Measurements from ENCODE around the gene IL13.

Gene IL13

DNA sequence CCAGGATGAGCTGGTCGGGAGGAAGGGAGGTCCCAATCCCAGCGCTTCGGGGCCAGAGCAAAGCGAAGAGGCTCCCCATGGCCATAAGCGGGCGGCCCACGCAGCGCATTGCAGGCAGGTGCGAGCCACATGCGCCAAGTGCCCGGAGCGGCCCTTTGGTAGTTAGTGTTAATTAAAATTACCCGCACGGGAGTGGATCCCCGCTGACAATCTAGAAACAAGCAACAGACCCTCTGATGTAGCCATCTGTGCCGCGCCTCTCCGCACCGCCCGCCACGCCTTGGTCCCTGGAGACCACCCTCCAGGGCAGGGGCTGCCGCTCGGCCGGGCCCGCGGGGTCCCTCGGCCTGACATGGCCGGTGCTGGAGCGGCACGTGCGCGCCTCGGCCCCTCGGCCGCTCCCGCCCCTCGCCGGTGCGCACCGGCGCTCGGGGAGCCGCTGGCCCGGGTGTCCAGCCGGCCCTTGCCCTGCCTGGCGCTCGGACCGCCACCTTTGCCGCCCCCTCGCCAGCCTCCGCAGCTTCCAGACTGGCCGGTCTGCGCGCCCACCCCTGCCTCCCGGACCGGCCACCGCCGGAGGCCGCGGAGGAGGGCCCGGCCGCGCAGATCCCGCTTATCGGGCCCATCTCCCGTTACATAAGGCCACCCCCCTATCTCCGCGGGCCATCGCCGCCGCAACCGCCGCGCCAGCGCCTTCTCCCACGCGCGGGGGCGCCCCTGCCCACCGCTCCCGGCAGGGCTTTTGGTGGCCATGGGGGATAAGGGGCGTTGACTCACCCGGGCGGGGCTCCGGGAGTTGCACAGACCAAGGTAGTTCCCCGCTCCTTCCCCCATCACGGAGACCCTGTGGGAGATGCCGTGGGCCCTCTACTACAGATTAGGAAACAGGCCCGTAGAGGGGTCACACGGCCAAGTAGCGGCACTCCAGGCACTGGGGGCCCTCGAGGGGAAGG, 1.9 kb upstream of the IL13 start:
- DNase-seq = peak in 15 of 56 donors; percentile 9 to 59 (median 22)

DNA sequence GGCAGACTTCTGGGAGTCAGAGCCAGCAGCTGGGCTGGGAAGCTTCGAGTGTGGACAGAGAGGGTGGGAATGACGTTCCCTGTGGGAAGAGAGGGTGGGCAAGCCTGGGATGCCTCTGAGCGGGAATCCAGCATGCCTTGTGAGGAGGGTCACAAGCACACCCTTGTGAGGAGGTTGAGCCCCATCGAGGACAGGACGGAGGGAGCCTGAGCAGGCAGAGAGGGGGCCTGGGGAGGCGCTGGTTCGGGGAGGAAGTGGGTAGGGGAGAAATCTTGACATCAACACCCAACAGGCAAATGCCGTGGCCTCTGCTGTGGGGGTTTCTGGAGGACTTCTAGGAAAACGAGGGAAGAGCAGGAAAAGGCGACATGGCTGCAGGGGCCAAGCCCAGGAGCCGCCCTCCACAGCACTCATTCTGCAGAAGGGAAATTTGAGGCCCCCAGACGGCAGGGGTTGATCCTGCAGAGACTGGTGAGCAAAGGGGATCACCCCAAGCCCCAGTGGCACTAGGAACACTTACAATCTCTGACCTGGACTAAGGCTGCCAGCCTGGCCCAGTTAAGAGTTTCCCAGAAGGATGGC, 1.1 kb upstream of the IL13 start:
- DNase-seq = no peak

DNA sequence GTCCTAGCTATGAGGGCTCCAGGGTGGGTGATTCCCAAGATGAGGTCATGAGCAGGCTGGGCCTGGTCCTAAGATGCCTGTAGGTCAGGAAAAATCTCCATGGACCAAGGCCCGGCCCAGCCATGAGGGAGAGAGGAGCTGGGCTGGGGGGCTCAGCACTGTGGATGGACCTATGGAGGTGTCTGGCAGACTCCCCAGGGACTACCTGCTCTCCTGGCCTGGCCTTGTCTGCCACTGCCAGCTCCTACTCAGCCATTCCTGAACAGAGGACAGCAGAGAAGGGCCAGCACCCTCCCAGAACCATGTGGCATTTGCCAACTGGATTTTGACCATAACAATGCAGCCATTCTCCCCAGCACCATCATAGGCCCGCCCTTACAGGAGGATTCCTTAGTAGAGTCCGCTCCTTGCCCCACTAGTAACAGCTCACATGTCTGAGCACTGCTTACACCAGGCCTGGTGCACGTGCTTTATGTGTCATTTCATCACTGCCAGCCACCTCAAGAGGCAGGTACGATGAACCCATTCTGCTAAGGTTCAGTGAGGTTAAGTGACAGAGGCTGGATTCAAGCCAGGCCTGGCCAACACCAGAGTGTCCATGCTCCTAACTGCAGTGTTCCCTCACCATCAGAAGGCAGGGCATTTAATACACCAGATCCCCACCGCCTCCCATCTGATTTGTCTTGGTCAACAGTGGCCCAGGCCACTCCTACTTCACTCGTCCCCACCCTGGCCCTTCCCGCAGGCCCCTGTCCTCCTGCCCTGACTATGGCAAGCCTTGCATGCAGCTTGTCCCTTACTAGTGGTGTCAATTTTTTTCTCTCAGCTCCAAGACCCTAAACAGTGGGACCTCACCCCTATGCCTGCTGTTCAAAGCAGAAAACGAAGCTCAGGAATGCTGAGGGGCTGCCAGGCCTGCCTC, 669 bp downstream of the IL13 start:
- DNase-seq = peak in 1 of 56 donors; percentile 5

DNA sequence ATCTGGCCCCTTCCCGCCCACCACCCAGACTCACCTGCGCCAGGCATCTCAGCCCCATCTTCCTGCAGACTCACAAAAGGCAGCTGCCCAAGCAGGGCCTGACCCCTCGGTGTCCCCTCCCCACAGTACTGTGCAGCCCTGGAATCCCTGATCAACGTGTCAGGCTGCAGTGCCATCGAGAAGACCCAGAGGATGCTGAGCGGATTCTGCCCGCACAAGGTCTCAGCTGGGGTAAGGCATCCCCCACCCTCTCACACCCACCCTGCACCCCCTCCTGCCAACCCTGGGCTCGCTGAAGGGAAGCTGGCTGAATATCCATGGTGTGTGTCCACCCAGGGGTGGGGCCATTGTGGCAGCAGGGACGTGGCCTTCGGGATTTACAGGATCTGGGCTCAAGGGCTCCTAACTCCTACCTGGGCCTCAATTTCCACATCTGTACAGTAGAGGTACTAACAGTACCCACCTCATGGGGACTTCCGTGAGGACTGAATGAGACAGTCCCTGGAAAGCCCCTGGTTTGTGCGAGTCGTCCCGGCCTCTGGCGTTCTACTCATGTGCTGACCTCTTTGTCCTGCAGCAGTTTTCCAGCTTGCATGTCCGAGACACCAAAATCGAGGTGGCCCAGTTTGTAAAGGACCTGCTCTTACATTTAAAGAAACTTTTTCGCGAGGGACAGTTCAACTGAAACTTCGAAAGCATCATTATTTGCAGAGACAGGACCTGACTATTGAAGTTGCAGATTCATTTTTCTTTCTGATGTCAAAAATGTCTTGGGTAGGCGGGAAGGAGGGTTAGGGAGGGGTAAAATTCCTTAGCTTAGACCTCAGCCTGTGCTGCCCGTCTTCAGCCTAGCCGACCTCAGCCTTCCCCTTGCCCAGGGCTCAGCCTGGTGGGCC, 1.9 kb downstream of the IL13 start:
- no peak for DNase-seq

DNA sequence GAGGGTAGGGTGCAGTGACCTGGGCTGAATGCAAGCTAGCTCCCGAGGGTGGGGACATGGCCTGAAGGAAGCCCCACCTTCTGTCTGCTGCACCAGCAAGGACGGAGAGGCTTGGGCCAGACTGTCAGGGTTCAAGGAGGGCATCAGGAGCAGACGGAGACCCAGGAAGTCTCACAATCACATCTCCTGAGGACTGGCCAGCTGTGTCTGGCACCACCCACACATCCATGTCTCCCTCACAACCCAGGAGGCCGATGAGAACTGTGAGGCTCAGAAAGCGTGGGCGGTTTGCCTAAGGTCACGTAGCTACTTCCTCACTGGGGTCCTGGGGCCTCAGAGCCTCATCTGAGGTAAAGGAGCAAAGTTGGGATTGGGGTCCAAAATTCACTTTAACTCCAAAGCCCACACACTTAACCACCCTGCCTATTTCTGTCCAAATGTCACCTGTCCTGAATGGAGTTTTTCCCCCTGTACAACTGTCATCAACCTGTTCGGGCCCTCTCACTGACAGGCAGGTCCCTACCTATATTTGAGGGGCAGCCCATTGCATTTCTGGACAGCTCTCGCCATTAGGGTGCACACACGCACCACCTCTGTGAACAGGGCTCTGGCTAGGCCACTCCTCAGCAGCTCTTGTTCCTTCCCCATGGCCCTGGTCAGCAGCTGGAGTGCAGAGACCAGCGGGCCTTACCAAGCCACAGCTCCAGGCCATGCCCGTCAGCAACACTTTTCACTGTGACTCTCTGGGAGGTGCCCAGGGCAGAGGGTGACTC, 3.4 kb downstream of the IL13 start:
- DNase-seq = no peak

DNA sequence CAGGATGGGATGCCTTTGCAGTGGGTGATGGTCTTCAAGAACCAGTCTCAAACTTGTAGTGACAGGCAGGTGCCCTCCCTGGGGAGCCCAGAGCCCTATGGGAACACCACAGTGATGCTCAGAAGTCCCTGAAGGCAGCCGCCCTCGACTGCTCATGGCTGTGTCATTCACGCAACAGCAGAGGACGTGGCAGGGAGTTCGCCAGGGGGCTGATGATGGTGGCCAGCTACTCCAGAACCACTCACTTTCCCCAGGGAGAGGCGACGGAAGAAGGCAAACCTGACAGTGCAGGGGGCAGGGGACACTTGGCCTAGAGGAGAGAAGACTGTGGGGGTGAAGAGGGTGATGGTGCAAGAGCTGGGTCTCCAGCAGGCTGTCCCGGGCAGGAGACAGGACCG, 4.0 kb downstream of the IL13 start:
- DNase-seq = no peak

DNA sequence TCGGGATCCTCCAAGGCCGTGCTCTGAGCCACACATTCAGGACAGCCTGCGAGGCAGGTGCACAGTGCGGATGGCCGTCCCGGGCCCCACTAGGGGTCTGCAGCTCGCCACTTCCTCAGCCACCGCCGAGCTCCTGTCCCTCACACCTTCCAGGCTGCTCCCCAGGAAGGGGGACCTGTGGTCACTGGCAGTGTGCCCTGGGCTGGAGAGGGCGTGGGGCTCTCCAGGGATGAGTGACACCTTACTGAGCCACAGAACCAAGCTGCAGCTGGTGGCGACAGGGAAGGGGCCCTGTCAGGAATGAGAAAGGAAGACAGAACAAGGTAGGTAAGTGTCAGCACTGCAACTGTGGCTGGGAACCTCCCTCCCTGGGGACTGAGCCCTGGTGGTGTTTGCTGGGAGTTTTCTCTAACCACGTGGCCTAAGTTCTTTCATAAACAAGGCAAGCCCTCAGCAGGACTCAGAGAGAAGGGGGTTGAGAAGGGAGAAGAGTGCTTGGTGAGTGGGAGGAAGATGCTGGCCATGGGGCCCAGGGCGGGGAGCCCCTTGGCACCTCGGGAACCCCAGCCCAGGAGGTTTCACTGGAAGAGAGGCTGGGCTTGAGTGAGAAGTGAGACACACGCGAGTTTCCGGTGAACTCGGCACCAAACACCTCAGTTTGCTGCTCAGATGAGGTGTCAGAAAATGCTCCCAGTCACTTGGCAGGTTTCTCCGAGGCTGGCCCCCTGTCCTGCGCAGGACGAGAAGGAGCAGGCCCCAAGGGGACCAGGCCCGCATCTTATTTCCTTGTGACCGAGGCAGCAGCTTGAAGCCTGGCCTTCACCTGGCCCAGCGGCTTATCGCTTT, 5.2 kb downstream of the IL13 start:
- no peak for DNase-seq

DNA sequence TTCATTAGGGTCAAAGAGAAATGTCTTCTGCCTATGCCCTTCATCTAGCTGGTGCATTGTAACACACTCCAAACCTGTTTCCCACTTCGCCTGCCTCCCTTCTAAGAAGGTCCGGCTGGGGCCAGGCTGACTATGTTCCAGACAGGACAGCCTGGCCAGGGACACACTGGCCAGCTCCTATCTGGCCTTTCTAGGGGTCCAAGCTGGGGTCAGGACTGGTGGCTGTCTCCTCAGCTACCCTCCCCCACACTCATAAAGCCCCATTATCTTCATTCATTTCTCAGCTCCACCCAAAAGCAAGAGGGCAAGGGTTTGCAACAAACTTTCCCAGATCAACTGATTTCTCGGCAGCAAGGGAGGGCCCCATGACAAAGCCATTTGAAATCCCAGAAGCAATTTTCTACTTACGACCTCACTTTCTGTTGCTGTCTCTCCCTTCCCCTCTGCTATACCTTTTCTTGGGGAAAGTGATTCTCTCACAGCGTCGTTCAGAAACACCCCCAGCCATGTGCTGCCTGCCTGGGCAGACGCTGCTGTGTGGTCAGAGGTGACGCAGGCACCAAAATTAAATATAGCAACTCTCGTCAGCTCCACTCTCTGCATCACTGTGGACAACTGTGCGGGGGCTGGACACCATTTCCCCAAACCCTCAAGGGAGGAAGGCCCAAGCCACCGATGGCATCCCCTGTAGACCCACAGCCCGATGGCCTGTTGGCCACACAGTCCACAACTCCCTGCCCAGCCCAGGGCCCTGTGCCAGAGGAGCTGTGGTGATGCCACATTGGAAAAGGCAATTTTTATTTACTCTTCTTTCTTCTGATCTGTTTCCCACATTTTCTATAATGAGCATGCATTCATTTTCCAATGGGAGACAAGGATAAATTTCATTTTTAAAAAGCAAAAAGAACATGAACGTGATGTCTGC, 6.1 kb downstream of the IL13 start:
- no peak for DNase-seq

DNA sequence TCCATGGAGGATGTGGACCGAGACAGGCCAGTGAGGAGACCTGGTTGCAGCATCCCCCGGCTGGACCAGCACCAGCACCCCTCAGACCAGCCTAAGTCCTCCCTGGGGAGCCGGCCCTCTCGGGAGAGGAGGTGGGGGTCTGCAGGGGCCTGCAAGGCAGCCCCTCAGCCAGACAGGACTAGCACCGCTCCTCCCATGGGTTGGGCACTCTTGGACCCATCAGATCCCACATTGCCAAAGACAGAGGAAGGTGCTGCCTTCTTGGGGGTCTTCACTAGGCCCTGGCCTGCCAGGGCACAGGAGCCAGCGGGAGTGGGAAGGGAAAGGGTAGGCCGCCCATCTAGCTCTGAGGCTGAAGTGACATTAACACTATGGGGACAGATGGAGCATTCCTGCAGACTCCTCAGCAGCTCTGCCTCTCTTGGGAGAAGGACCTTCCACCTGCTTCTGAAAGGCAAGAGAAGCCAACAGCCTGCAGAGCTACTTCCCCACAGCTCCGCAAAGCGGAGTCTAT, 6.8 kb downstream of the IL13 start:
- no peak for DNase-seq

DNA sequence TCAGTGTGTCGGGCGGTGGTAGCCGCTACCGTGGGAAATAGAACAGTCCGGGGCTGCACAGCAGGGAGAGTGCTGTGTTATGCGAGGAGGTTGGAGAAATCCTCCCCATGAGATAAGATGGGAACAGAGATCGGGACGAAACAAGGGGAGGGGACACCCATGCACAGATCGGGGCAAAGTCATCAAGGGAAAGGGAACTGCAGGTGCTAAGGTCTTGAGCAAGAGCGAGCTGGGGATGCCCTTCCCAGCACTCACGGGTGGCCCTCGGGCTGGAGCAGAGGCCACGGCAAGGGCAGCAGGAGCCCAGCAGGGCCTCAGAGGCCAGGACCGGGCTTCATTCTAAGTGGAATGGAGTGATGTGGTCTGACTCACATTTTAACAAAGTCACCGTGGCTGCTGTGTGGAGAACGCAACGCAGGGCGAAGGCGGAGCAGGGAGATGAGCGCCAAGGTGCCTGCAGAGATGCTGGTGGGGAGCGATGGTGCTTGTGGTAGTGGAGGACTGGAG, 7.7 kb downstream of the IL13 start:
- no peak for DNase-seq

DNA sequence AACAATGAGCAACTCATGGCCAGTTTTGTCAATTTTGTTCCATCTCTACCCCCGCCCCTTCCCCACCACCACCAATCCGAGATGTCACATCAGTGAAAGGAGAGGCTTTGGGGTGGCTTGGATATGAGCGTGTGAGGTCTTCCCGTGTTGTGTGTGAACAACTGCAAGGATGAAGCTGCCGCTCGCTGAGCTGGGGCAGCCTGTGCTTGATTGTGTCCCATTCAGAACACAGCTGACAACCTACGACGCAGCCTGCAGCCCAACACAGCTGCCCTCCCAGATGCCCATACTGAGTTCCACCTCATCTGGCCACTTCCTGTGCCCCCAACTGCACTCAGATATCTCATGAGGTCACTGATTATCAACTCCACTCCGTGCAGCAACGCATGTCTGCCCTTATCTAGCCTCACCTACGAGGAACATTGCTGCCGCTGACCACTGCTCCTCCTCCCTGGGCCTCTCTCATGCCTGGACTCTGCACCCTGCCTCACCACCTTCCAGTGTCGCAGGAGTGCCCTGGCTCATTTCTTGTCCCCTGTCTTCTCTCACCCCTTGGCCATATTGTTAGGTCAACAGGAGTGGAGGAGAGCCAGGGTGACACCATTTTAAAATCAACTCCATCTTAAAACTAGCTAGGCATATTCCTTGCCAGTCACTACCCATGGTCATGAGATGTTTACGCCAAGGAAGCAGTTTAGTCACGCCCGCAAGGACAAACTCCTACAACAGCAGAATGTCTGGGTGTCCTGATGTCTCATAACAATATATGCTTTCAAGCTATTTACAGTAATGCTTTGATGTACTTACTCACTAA, 8.5 kb downstream of the IL13 start:
- no peak for DNase-seq

DNA sequence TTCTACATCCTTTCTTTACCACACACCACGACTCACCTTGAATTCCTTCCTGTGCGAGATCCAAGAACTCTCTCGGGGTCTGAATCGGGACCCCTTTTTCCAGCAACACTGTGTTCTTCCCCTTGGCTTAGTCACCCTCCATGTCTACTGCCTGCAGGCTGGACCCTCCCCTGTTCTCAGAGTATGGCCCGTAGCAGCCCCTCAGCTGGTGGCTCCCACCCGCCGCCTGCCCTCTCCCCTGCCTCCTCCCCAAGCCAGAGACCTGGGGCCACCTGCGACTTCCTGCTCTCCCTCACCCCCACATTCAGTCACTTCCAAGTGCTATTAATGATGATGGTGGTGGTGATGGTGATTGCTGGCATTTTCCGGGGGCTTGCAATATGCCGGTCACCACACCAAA, 9.3 kb downstream of the IL13 start:
- DNase-seq = no peak

DNA sequence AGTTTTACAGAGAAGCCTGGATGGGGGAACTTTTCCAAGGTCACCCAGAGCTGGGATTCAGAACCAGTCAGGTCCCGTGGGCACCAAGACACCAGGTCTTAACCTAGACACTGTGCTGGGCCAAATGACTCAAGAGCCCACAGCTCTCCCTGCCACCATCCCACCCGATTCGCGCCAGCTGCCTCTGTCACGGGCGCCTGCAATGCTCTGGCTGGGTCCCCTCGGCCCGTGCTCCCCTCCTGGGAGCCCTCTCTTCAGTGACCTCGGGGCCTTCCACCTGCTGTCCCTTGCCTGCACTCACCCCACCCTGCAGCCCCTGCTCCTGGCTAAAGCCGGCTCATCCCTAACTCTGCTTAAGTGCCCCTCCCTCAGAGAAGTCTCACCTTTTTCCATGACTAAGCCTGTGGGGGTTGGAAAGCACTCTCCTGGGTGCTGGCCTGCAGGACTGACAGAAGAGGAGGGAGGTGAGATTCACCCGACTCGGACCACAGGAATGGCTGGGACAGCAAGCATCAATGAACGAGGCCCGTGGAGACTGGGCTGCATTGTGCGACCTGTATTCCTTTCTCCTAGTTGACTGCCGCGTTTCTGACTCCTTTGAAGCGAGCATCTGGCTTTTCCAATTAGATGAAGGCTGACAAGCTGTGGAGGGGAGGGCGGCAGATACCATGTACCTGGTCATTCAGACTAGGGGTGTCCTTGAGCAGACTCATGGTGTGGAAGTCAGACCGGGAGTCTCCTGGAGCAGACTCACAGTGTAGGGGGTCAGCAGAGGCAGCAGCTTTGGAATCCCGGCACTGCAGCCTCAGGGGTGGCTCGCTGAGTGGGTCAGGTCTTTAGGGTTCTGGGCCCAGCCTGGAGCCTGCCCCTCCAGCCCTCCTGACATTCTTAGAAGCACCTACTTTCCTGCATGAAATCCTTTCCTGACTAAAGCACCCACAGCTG, 10.1 kb downstream of the IL13 start:
- DNase-seq = no peak

DNA sequence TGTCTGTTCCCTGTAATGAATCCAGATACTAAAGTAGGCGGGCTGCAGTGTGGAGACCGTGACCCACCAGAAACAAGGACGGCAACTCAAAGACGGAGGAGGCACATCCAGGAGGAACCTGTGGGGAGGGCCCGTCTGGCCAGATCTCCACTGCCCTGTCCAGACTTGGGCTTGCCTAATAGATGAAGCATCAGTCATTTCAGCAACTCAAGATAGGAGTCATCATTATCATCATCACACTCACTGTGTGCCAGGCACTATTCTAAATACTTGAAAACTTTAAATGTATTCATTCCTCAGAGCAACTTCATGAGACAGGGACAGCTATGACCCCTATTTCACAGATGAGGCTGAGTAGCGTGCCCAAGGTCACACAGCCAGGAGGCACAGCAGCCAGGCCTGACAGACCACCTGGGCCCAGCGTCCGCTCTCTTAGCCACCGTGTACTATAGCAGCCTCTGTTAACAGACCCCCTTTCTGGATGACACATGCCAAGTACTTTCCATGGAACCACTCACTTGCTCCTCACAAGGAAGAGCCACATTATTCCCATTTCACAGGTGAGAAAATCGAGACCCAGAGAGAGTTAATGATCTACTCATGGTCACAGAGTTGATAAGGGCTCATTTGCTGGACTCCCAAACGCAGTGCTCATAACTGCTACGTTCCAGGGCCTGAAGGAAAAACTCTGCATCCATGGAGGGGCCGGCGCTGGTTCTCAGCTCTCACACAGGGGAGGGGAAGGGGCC, 10.9 kb downstream of the IL13 start:
- no peak for DNase-seq

DNA sequence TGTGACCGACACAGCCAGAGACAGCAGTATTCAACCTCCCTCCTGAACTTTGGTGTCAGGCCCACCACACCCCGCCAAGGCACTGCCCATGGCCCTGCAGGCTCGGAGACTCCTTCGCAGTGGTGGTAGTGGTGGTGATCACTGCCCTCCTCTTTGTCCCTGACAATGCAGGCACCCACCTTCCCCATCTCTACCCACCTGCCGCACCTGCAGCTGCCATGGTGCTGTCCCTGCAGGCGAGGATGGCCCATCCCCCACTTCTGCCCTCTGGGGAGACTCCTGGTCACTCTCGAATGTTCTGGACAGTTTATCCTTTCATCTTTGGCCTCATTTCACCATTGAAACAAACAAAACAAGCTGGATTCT, 11.5 kb downstream of the IL13 start:
- DNase-seq = no peak

Measured in nucleus accumbens (tissue), 56 donors.